Measurements from ENCODE around the gene ARSB. TPM values are rescaled to one million over a fixed set of nuclear protein-coding genes. Genes with fewer than 3 reads are reported as not detected.

Gene ARSB
- total and polyA plus RNA-seq, 10 of the 15 experiments (the other 5 are each of a cell fraction or from before 2014, with no cell fraction given), result 1.2 to 8.2 (median 6.1) TPM

DNA sequence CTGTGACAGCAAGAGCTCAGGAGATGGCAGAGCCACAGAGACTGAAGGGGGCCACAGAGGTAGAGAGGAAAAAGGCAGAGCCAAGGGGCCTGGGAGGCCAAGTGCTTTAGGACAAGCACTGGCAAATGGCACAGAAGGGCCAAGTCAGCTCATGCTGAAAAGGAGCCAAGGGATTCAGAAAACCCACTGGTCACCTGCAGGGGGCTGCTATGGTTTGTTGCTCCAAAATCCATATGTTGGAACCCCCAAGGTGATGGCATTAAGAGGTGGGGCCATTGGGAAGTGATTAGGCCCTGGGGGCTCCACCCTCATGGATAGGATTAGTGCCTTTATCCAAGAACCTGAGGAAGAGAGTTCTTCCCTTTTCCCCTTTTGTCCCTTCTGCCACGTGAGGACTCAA is 165.4 kb downstream of the ARSB start (continued):
- no peak for TF ChIP-seq E2F8 (IDR thresholded peaks at IDR 0.05; ENCODE audit: low read depth, partially characterized antibody)
- no peak for TF ChIP-seq POLR2AphosphoS2 (IDR thresholded peaks at IDR 0.05; ENCODE audit: low read depth, low read length)
- no peak for TF ChIP-seq FOXK2 (IDR thresholded peaks at IDR 0.05)
- no peak for TF ChIP-seq CTCF (IDR thresholded peaks at IDR 0.05 in 2 of 3, conservative IDR thresholded peaks at IDR 0.05 in 1 of 3; ENCODE audit: control insufficient read depth in 2 of 3, extremely low read depth in 1 of 3, insufficient read depth in 1 of 3, low read depth in 3 of 3, low read length in 3 of 3)

GRCh38 chr5:78819166-78819565 is 165.9 kb downstream of the ARSB start:
- FAIRE-seq (no peak), DNase-seq (ENCODE audit: low read depth, low spot score) (no peak), ATAC-seq (no peak)
- in situ Hi-C loops (cut with MboI), result no loop called here
- ChIA-PET CTCF (no interaction called here), SMC1A (ENCODE audit: uncharacterized antibody, unreplicated experiment) (no interaction called here), RAD21 (ENCODE audit: unreplicated experiment) (no interaction called here), POLR2A (no interaction called here)
- H2AFZ ChIP-seq (ENCODE audit: control insufficient read depth, low read depth, low read length), result no peak overlapping the region
- no peak overlapping the region for H3K9ac ChIP-seq (ENCODE audit: control insufficient read depth, insufficient read depth, low read length)
- no peak overlapping the region for H3K4me3 ChIP-seq
- 96% methylated on average over 3 of the region's 3 CpGs for WGBS (ENCODE audit: insufficient coverage, insufficient replicate concordance, low lambda C conversion rate, missing lambda C conversion rate)
- H3K4me1 ChIP-seq (ENCODE audit: control insufficient read depth, insufficient read depth, low read length), result peaks cover 3% of the 10 kb centered on the region; the same call in 1 of the 2 replicates
- no peaks in the 10 kb centered on the region for H3K27me3 ChIP-seq (replicated peaks in 1 of 2; ENCODE audit: control insufficient read depth in 2 of 2, insufficient read depth in 2 of 2, low read length in 1 of 2)
- intact Hi-C loops (cut with micrococcal nuclease; ENCODE audit: unreplicated experiment), result no loop called here
- no TSS peak for BruUV-seq (replicated peaks)
- no peaks in the 10 kb centered on the region for H3K36me3 ChIP-seq (ENCODE audit: control insufficient read depth in 2 of 2, insufficient read depth in 2 of 2, low read length in 1 of 2)
- H3K79me2 ChIP-seq (ENCODE audit: control insufficient read depth, insufficient read depth, low read length), result no peaks in the 10 kb centered on the region
- H3K4me2 ChIP-seq (ENCODE audit: control insufficient read depth, insufficient read depth), result no peak overlapping the region
- H4K20me1 ChIP-seq (ENCODE audit: control insufficient read depth, insufficient read depth), result no peaks in the 10 kb centered on the region
- no peaks in the 10 kb centered on the region; the same call in 2 of the 3 replicates for H3K9me3 ChIP-seq (replicated peaks; ENCODE audit: control insufficient read depth, insufficient read depth, low read length)
- no peak for TF ChIP-seq MEF2A (IDR thresholded peaks at IDR 0.05; ENCODE audit: insufficient read depth, low read depth, low read length)
- TF ChIP-seq LARP7 (IDR thresholded peaks at IDR 0.05), result no peak
- no peak for TF ChIP-seq RAD21 (IDR thresholded peaks at IDR 0.05; ENCODE audit: insufficient read depth, low read depth, low read length)
- no peak overlapping the region for H3K27ac ChIP-seq (ENCODE audit: control insufficient read depth, insufficient read depth)

All from GM12878 (cell line).